ENCODE results near the gene TMEM270.

GRCh38 chr7:73893342-73894101 is 32.6 kb downstream of the TMEM270 start:
- TF ChIP-seq CTCF (IDR thresholded peaks at IDR 0.05; ENCODE audit: poor library complexity, severe bottlenecking) (no peak), POLR2AphosphoS5 (IDR thresholded peaks at IDR 0.05) (no peak), EP300 (conservative IDR thresholded peaks at IDR 0.05; ENCODE audit: poor library complexity, severe bottlenecking) (no peak), RAD21 (conservative IDR thresholded peaks at IDR 0.05) (no peak)

Measured in neural cell (in vitro differentiated cells).